ENCODE measurements around the gene TTC33. TPM values are rescaled to one million over a fixed set of nuclear protein-coding genes. Genes with fewer than 3 reads are reported as not detected.
A peak's percentile ranks its signal among the peaks of the same experiment; 100 is the strongest.

Gene TTC33
- total RNA-seq, 1 donor from 2014 or later, result 9.7 TPM

GRCh38 chr5:40754381-40755092 lies 1.2 kb downstream of the TTC33 start:
- DNase-seq (ENCODE audit: low read depth), result peak; percentile 36
- TF ChIP-seq, protein P1, sequence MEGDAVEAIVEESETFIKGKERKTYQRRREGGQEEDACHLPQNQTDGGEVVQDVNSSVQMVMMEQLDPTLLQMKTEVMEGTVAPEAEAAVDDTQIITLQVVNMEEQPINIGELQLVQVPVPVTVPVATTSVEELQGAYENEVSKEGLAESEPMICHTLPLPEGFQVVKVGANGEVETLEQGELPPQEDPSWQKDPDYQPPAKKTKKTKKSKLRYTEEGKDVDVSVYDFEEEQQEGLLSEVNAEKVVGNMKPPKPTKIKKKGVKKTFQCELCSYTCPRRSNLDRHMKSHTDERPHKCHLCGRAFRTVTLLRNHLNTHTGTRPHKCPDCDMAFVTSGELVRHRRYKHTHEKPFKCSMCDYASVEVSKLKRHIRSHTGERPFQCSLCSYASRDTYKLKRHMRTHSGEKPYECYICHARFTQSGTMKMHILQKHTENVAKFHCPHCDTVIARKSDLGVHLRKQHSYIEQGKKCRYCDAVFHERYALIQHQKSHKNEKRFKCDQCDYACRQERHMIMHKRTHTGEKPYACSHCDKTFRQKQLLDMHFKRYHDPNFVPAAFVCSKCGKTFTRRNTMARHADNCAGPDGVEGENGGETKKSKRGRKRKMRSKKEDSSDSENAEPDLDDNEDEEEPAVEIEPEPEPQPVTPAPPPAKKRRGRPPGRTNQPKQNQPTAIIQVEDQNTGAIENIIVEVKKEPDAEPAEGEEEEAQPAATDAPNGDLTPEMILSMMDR (IDR thresholded peaks at IDR 0.05; ENCODE audit: insufficient read depth, low read length, severe bottlenecking), result no peak
- peak overlapping the region; percentile 75 for H3K4me3 ChIP-seq (ENCODE audit: low read depth, low read length)
- no peaks in the 10 kb centered on the region for H3K36me3 ChIP-seq (ENCODE audit: control insufficient read depth, insufficient read depth, low read length)
- no peaks in the 10 kb centered on the region for H3K27me3 ChIP-seq (ENCODE audit: control insufficient read depth, insufficient read depth, low read length)
- FAIRE-seq, result no peak

DNA sequence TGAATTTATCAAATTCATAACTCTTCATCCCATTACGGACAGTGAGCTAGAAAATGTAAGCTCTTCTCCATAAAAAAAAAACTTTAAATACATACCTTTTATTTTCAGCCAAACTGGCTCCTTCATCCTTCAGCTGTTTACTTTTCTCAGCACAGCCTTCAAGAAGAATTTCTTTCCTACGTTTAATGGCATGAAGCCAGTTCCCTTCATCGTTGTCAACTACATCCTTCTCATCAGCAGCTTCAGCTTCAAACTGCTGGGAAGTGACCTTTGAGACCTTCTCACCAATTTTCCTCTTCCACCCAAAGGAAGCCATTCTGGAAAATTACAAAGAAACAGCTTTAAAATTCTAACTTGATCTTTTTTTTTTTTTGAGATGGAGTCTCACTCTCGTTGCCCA lies 9.1 kb downstream of the TTC33 start:
- no peak for DNase-seq (ENCODE audit: low read depth)
- H3K36me3 ChIP-seq (ENCODE audit: control insufficient read depth, insufficient read depth, low read length), result no peaks in the 10 kb centered on the region
- TF ChIP-seq, protein P1 (IDR thresholded peaks at IDR 0.05; ENCODE audit: insufficient read depth, low read length, severe bottlenecking), result no peak
- FAIRE-seq, result no peak
- no peaks in the 10 kb centered on the region for H3K27me3 ChIP-seq (ENCODE audit: control insufficient read depth, insufficient read depth, low read length)
- no peak overlapping the region for H3K4me3 ChIP-seq (ENCODE audit: low read depth, low read length)

GRCh38 chr5:40743771-40744170 lies 12.0 kb downstream of the TTC33 start:
- Histone ChIP-seq H3K4me3 (ENCODE audit: low read depth, low read length) (no peak overlapping the region), H3K27me3 (ENCODE audit: control insufficient read depth, insufficient read depth, low read length) (no peaks in the 10 kb centered on the region), H3K36me3 (ENCODE audit: control insufficient read depth, insufficient read depth, low read length) (peaks cover 1% of the 10 kb centered on the region)
- FAIRE-seq (no peak), DNase-seq (ENCODE audit: low read depth) (no peak)
- TF ChIP-seq, protein P1 (IDR thresholded peaks at IDR 0.05; ENCODE audit: insufficient read depth, low read length, severe bottlenecking), result no peak

GRCh38 chr5:40738502-40738901 lies 17.3 kb downstream of the TTC33 start:
- TF ChIP-seq, protein P1 (IDR thresholded peaks at IDR 0.05; ENCODE audit: insufficient read depth, low read length, severe bottlenecking), result no peak
- peaks cover 1% of the 10 kb centered on the region for H3K36me3 ChIP-seq (ENCODE audit: control insufficient read depth, insufficient read depth, low read length)
- FAIRE-seq (no peak), DNase-seq (ENCODE audit: low read depth) (peak; percentile 8)
- H3K27me3 ChIP-seq (ENCODE audit: control insufficient read depth, insufficient read depth, low read length), result no peaks in the 10 kb centered on the region
- no peak overlapping the region for H3K4me3 ChIP-seq (ENCODE audit: low read depth, low read length)

DNA sequence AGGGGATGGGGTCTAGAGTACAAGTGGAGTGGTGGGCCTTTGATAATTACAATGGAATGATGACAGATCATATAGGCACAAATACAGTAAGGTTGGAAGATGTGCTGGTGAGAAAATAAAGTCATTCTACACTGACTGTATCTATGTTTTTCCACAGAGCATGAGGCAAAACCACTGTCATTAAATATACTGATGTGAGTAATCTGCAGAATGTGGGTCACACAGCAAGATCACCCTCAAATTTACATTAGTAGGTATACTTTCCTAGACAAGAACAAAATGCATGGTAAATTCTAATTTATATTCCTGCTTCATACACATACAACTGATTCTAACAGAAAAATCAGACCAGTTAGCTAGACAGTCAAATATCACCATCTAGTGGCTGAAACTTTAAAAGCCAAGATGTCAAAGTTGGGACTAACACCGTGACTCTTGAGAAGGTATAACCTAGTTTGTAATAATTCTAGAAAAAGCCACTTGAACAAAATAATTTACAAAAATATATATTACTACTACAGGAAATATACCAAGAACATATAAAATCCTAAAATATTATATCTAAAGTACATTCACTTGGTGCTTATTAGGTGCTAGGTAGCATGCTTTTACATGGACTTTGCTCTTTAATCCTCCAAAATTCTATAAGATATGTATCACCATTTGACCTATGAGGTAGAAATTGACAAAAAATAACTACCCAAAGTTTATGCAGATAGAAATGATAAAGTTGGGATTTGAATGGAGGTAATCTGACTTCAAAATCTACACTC lies 19.5 kb downstream of the TTC33 start:
- FAIRE-seq, result no peak
- no peak overlapping the region for H3K4me3 ChIP-seq (ENCODE audit: low read depth, low read length)
- TF ChIP-seq, protein P1 (IDR thresholded peaks at IDR 0.05; ENCODE audit: insufficient read depth, low read length, severe bottlenecking), result peak; percentile 49
- peaks cover under 1% of the 10 kb centered on the region for H3K36me3 ChIP-seq (ENCODE audit: control insufficient read depth, insufficient read depth, low read length)
- no peaks in the 10 kb centered on the region for H3K27me3 ChIP-seq (ENCODE audit: control insufficient read depth, insufficient read depth, low read length)
- DNase-seq (ENCODE audit: low read depth), result peak; percentile 61

Measured in bronchial epithelial cell (primary cell).